ENCODE results near the gene CFAP45. TPM values are rescaled to one million over a fixed set of nuclear protein-coding genes. Genes with fewer than 3 reads are reported as not detected.
A peak's percentile ranks its signal among the peaks of the same experiment; 100 is the strongest.

CFAP45 gene
- total RNA-seq, 3 donors from 2014 or later (not counting 1 experiment from before 2014, with no cell fraction given), result 1.3 to 5.0 (median 1.6) TPM

DNA sequence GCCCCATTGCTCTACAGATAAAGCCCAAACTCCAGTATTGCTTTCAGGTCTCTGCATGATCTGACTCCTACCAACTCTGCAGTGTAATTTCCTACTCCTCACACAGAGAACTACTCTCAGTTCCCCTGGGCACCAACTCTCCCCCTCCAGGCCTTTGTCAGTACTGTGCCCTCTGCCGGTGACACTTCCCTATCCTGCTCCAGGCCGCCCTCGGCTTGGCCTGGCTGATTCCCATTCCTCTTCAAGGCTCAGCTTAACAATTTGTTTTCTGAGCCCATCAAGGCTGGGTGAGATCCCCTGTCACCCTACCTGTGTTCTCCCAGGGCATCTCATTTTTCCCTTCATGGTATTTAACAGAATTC lies 70.7 kb downstream of the CFAP45 start:
- Histone ChIP-seq H3K4me3 (ENCODE audit: low read length) (no peak overlapping the region), H3K36me3 (ENCODE audit: control insufficient read depth, insufficient read depth, low read length) (no peaks in the 10 kb centered on the region), H3K4me1 (ENCODE audit: control insufficient read depth, insufficient read depth, low read length) (peaks cover 62% of the 10 kb centered on the region), H3K27ac (ENCODE audit: low read length) (no peak overlapping the region), H3K9me3 (ENCODE audit: control insufficient read depth, insufficient read depth, low read length) (peaks cover 24% of the 10 kb centered on the region), H3K27me3 (ENCODE audit: control insufficient read depth, insufficient read depth, low read length) (no peaks in the 10 kb centered on the region)
- TF ChIP-seq, protein P1, sequence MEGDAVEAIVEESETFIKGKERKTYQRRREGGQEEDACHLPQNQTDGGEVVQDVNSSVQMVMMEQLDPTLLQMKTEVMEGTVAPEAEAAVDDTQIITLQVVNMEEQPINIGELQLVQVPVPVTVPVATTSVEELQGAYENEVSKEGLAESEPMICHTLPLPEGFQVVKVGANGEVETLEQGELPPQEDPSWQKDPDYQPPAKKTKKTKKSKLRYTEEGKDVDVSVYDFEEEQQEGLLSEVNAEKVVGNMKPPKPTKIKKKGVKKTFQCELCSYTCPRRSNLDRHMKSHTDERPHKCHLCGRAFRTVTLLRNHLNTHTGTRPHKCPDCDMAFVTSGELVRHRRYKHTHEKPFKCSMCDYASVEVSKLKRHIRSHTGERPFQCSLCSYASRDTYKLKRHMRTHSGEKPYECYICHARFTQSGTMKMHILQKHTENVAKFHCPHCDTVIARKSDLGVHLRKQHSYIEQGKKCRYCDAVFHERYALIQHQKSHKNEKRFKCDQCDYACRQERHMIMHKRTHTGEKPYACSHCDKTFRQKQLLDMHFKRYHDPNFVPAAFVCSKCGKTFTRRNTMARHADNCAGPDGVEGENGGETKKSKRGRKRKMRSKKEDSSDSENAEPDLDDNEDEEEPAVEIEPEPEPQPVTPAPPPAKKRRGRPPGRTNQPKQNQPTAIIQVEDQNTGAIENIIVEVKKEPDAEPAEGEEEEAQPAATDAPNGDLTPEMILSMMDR (IDR thresholded peaks at IDR 0.05), result no peak
- DNase-seq (peak in 1 of 2 donors; percentile 10), ATAC-seq (peak in 1 of 3 donors; percentile 25)
- H3K4me3 Mint-ChIP-seq, result peak overlapping the region; percentile 60
- intact Hi-C loops (cut with micrococcal nuclease), result loop anchor here (10.0 kb wide), 1 partner anchor 1246 kb away; no protein-coding TSS in a partner anchor
- peaks cover 17% of the 10 kb centered on the region for H3K36me3 Mint-ChIP-seq
- WGBS (ENCODE audit: insufficient coverage), result 49% methylated on average over 3 of the region's 3 CpGs
- peaks cover 62 to 65% of the 10 kb centered on the region in 2 donors for H3K4me1 Mint-ChIP-seq
- peaks cover 5 to 6% of the 10 kb centered on the region in 2 donors for H3K9me3 Mint-ChIP-seq
- H3K27ac Mint-ChIP-seq, result peak overlapping the region; percentile 45 to 72
- peaks cover 20 to 22% of the 10 kb centered on the region in 2 donors for H3K27me3 Mint-ChIP-seq (ENCODE audit: low read depth in 2 of 2)

DNA sequence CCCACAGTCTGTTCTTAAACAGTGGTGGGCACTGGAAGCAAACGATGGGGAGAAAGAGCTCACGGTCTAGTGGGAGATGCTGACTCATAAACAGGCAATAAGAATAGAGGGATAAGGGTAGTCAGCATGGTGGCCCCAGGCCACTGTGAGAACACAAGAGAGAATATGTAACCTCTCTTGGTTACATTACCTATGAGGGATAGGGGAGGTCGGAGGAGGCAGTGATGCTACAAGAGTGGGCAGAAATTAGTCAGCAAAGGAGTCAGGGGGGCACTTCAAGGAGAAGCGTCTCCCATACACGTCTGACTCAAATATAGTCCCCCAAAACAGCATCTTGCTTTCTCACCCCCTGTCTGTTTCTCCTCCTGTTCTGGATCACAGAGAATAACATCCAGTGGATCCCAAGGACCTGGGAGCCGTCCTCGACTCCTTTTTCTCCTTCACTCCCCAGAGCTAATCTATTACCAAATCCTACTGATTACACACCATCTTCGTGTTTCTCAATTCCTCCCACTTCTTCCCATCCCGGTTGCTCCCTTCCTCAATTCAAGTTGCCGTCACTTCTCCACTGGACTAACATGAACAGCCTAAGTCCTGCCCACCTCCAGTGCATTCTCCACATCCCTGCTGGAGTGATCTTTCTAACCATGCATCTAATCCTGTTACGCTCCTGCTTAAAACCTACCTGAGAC lies 71.2 kb downstream of the CFAP45 start:
- TF ChIP-seq, protein P1 (IDR thresholded peaks at IDR 0.05), result no peak
- Histone ChIP-seq H3K27me3 (ENCODE audit: control insufficient read depth, insufficient read depth, low read length) (no peaks in the 10 kb centered on the region), H3K9me3 (ENCODE audit: control insufficient read depth, insufficient read depth, low read length) (peaks cover 24% of the 10 kb centered on the region), H3K27ac (ENCODE audit: low read length) (no peak overlapping the region), H3K36me3 (ENCODE audit: control insufficient read depth, insufficient read depth, low read length) (no peaks in the 10 kb centered on the region), H3K4me1 (ENCODE audit: control insufficient read depth, insufficient read depth, low read length) (peaks cover 67% of the 10 kb centered on the region), H3K4me3 (ENCODE audit: low read length) (no peak overlapping the region)
- no peak for ATAC-seq
- peak overlapping the region; percentile 45 to 72 for H3K27ac Mint-ChIP-seq
- WGBS (ENCODE audit: insufficient coverage), result 88% methylated on average over 11 of the region's 11 CpGs
- H3K27me3 Mint-ChIP-seq (ENCODE audit: low read depth in 2 of 2), result peaks cover 20% of the 10 kb centered on the region in 2 donors
- peaks cover 15% of the 10 kb centered on the region for H3K36me3 Mint-ChIP-seq
- intact Hi-C loops (cut with micrococcal nuclease), result loop anchor here (10.0 kb wide), 1 partner anchor 1246 kb away; no protein-coding TSS in a partner anchor
- H3K4me1 Mint-ChIP-seq, result peaks cover 67 to 71% of the 10 kb centered on the region in 2 donors
- DNase-seq, result no peak
- peak overlapping the region; percentile 60 for H3K4me3 Mint-ChIP-seq
- H3K9me3 Mint-ChIP-seq, result peaks cover 5 to 6% of the 10 kb centered on the region in 2 donors

DNA sequence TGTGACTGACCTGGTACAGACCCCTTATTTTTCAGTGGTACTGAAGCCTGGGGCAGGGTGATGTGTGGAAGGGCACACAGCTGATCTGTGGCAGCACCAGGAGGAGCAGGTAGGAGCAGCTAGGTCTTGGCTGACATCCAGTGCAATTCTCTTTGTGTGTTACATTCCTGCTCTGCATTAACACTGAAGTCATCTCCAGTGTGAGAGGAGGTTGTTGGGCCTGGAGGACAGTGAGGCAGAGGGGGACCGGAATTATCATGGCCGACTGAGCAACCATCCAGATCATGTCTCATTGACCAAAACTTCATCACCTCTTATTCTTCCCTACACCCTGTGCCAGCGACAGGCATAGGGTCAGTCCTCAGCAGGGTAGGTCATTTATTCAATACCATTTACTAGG lies 71.8 kb downstream of the CFAP45 start:
- intact Hi-C loops (cut with micrococcal nuclease), result loop anchor here (10.0 kb wide), 1 partner anchor 1247 kb away; no protein-coding TSS in a partner anchor
- peak overlapping the region; percentile 62 for H3K4me3 Mint-ChIP-seq
- H3K4me3 ChIP-seq (ENCODE audit: low read length), result no peak overlapping the region
- no peaks in the 10 kb centered on the region for H3K27me3 ChIP-seq (ENCODE audit: control insufficient read depth, insufficient read depth, low read length)
- H3K36me3 ChIP-seq (ENCODE audit: control insufficient read depth, insufficient read depth, low read length), result no peaks in the 10 kb centered on the region
- peaks cover 72% of the 10 kb centered on the region for H3K4me1 ChIP-seq (ENCODE audit: control insufficient read depth, insufficient read depth, low read length)
- WGBS (ENCODE audit: insufficient coverage), result 77% methylated on average over 3 of the region's 3 CpGs
- H3K27ac Mint-ChIP-seq, result peak overlapping the region; percentile 90 to 92
- H3K9me3 ChIP-seq (ENCODE audit: control insufficient read depth, insufficient read depth, low read length), result peaks cover 24% of the 10 kb centered on the region
- ATAC-seq, result no peak
- peaks cover 19 to 20% of the 10 kb centered on the region in 2 donors for H3K27me3 Mint-ChIP-seq (ENCODE audit: low read depth in 2 of 2)
- no peak overlapping the region for H3K27ac ChIP-seq (ENCODE audit: low read length)
- TF ChIP-seq, protein P1 (IDR thresholded peaks at IDR 0.05), result no peak
- peaks cover 71 to 76% of the 10 kb centered on the region in 2 donors for H3K4me1 Mint-ChIP-seq
- peaks cover 10% of the 10 kb centered on the region for H3K36me3 Mint-ChIP-seq
- no peak for DNase-seq
- H3K9me3 Mint-ChIP-seq, result peaks cover 5 to 6% of the 10 kb centered on the region in 2 donors
